ENCODE data around the gene CTIF.
"Not testable (repeated sequence)": the region's sequence is repeated elsewhere in the genome, so short reads cannot be mapped to it uniquely, and the experiment has no call there.

Gene CTIF

DNA sequence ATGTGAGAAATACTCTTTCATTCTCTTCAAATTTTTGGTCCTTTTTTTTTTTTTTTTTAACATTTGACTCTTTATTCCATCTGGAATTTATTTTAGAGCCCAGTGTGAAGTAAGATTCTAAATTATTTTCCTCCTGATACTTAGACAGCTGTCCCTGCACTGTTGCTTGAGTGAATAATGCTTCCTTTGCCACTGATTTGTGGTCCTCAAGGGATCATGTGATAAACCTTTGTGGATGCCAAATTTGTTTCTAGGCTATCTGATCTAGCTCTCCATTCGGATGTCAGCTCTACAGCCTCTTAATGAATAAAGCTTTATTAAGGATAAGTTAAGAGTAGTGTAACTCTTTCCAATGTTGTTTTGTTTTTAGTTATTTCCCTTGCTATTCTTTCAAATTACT lies 269.6 kb downstream of the CTIF start:
- TF ChIP-seq, protein P1, sequence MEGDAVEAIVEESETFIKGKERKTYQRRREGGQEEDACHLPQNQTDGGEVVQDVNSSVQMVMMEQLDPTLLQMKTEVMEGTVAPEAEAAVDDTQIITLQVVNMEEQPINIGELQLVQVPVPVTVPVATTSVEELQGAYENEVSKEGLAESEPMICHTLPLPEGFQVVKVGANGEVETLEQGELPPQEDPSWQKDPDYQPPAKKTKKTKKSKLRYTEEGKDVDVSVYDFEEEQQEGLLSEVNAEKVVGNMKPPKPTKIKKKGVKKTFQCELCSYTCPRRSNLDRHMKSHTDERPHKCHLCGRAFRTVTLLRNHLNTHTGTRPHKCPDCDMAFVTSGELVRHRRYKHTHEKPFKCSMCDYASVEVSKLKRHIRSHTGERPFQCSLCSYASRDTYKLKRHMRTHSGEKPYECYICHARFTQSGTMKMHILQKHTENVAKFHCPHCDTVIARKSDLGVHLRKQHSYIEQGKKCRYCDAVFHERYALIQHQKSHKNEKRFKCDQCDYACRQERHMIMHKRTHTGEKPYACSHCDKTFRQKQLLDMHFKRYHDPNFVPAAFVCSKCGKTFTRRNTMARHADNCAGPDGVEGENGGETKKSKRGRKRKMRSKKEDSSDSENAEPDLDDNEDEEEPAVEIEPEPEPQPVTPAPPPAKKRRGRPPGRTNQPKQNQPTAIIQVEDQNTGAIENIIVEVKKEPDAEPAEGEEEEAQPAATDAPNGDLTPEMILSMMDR (IDR thresholded peaks at IDR 0.05; ENCODE audit: insufficient read depth, low read depth, low read length, missing control alignments) = no peak
- no peak for DNase-seq (ENCODE audit: low read depth)
- H3K4me3 ChIP-seq (ENCODE audit: low read length) = no peak overlapping the region

DNA sequence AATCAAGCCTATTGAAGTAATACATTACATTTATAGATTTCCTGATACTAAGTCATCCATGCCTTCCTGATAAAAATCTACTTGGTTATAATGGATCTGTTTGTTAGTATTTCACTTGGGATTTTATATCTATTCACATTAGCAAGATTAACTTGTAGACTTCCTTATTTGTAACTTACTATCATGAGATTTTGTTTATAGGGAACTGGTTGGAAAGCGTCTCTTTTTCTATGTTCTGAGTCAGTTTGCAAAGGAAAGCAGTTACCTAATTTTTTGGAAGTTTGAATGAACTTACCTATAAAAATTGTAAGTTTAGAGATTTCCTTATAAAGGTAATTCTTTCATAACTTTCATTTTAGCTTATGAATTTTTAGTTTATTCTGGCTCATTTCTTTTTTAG lies 270.5 kb downstream of the CTIF start:
- TF ChIP-seq, protein P1 (IDR thresholded peaks at IDR 0.05; ENCODE audit: insufficient read depth, low read depth, low read length, missing control alignments) = no peak
- H3K4me3 ChIP-seq (ENCODE audit: low read length) = no peak overlapping the region
- no peak for DNase-seq (ENCODE audit: low read depth)

DNA sequence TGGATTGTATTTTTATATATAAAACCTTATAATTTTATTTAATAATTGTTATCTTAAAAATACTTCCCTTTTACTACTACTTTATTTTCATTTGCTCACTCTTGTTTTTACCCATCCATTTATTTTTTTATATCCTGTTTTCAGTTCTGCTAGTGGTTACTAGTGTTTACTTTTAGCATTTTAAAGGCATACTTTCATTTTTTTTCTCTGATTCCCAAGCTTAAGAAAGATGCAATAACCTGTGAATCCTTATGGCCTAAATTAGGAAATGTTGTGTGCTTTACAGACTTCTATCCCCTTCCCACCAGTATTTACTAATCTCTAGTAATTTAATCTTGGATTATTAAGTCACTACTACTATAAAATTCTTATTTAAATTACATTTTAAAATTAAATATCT lies 272.0 kb downstream of the CTIF start:
- no peak overlapping the region for H3K4me3 ChIP-seq (ENCODE audit: low read length)
- TF ChIP-seq, protein P1 (IDR thresholded peaks at IDR 0.05; ENCODE audit: insufficient read depth, low read depth, low read length, missing control alignments) = no peak
- DNase-seq (ENCODE audit: low read depth) = no peak

DNA sequence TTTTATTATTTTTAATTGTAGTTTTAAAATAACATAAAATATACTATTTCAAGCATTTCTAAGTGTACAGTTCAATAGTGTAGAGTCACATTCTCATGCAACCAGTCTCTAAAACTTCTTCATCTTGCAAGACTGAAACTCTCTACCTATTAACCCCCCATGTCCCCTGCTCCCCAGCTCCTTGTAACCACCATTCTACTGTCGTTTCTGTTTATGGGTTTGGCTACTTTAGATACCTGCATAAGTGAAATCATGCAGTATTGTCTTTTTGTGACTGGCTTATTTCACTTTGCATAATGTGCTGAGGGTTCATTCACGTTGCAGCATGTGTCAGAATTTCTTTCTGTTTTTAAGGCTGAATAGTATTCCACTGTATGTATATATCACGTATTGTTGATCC lies 272.6 kb downstream of the CTIF start:
- TF ChIP-seq, protein P1 (IDR thresholded peaks at IDR 0.05; ENCODE audit: insufficient read depth, low read depth, low read length, missing control alignments) = no peak
- H3K4me3 ChIP-seq (ENCODE audit: low read length) = no peak overlapping the region
- no peak for DNase-seq (ENCODE audit: low read depth)

DNA sequence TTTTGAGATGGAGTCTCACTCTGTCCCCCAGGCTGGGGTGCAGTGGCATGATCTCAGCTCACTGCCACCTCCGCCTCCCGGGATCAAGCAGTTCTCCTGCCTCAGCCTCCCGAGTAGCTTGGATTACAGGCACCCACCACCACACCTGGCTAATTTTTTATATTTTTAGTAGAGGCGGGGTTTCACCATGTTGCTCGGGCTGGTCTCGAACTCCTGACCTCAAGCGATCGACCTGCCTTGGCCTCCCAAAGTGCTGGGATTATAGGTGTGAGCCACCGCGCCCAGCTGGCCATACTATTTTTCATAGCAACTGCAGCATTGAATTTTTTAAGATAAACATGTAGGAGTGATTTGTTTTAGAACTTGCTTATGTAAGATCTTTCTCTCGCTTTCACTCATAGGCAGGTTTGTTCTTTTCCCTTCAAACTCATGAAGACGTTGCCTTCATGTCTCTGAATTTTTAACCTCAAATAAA lies 273.2 kb downstream of the CTIF start:
- not testable (repeated sequence) for DNase-seq (ENCODE audit: low read depth); H3K4me3 ChIP-seq (ENCODE audit: low read length)

DNA sequence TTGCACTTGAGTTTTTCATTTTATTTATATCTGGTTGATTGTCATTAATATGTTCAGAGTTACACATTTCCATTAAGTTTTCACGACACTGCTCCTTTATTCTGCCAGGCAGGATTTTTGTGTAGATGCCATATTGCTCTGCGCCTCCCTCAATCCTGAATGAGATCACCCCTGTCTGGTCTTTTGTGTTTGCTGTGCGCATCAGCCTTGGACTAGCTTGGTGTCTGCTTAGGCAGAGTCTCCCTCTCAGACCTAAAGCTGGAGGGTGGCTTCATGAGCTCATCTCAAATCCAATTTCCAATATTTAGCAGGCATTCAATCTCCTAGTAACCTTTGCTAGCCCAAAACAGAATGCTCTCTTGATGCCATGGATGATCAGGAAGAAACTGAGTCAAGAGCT lies 274.5 kb downstream of the CTIF start:
- TF ChIP-seq, protein P1 (IDR thresholded peaks at IDR 0.05; ENCODE audit: insufficient read depth, low read depth, low read length, missing control alignments) = no peak
- H3K4me3 ChIP-seq (ENCODE audit: low read length) = no peak overlapping the region
- no peak for DNase-seq (ENCODE audit: low read depth)

DNA sequence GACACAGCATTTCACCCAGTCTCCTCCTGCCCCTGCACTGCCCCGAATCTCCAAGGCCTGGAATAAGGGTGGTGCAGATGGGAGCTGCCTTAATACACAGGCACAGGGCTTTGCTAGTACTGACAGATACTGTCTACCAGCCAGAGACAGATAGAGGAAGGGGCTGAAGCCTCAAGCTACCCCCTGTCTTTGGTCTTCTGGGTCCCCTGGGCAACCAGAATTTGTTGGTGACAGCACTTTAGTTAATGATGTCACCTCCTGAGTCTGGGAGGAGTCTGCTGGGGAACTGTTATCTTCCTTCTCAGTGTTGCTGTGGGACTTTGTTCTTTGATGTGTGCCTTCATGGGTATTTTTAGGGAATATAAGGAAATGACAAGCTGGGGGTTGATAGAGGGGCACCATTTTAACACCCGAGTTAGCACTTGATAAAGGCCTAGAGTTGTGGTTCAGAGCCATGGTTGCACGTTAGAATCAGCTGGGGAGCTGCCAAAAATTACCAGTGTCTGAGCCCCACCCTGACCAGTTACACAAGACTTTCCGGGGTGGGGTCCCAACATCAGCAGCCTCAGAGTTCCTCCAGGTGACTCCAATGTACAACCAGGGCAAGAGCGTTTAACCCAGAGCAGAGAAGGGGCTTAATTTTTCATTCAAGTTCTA lies 275.1 kb downstream of the CTIF start:
- DNase-seq (ENCODE audit: low read depth) = no peak
- TF ChIP-seq, protein P1 (IDR thresholded peaks at IDR 0.05; ENCODE audit: insufficient read depth, low read depth, low read length, missing control alignments) = no peak
- H3K4me3 ChIP-seq (ENCODE audit: low read length) = no peak overlapping the region
